HEK293 (cell line): Measurements from ENCODE around the gene RASSF9.

Experiments
- CTCF ChIA-PET: fragments of 350-600 bp; formaldehyde crosslinking; extraction: SDS; loops from one replicate; lab custom pipeline; 2021; ENCODE audit warnings: antibody characterized with exemption; lab: Yijun Ruan, JAX
- POLR2A ChIA-PET: fragments of 300-600 bp; formaldehyde crosslinking; extraction: SDS; loops from one replicate; lab custom pipeline; 2020; ENCODE audit warnings: antibody characterized with exemption, inconsistent platforms; lab: Yijun Ruan, JAX
- H3K27ac ChIP-seq: fragments of 200-500 bp; sonication (Bioruptor generic); 2 replicates; pipeline ENCODE4 v1.5.1; 2014; ENCODE audit warnings: low read depth, low read length, control low read depth, inconsistent platforms; ENCODE audit errors: extremely low read depth
- H3K36me3 ChIP-seq, 2 experiments: fragments of 200-500 bp in 1 of 2; sonication (Bioruptor generic) in 1 of 2; 1 replicate in 1 of 2; 2 replicates in 1 of 2; pipeline ENCODE4 v1.5.1; 2014 to 2017; ENCODE audit warnings: inconsistent platforms in 2 of 2, low read length in 2 of 2; ENCODE audit not compliant: control insufficient read depth in 2 of 2, insufficient read depth in 1 of 2
- H3K4me1 ChIP-seq: fragments of 200-500 bp; sonication (Bioruptor generic); 2 replicates; pipeline ENCODE4 v1.5.1; 2014; ENCODE audit warnings: mild to moderate bottlenecking, low read length, inconsistent platforms; ENCODE audit not compliant: control insufficient read depth, insufficient read depth
- H3K4me3 ChIP-seq: 2 replicates; pipeline ENCODE4 v1.5.1; 2011; ENCODE audit warnings: low read depth, mild to moderate bottlenecking, control low read depth, low read length, moderate library complexity
- H3K9me3 ChIP-seq: fragments of 200-500 bp; sonication (Bioruptor generic); 2 replicates; pipeline ENCODE4 v1.5.1; 2014; ENCODE audit warnings: low read depth, low read length, inconsistent platforms; ENCODE audit not compliant: control insufficient read depth, insufficient read depth
- BCL11B ChIP-seq: fragments of 450-650 bp; formaldehyde crosslinking; IDR thresholded peaks from 2 replicates; pipeline ENCODE4 v1.5.1; 2016; ENCODE audit warnings: low read depth, missing biosample characterization, missing genetic modification characterization
- KLF1 ChIP-seq: fragments of 450-650 bp; formaldehyde crosslinking; IDR thresholded peaks from 2 replicates; pipeline ENCODE4 v1.5.1; 2016; ENCODE audit warnings: missing biosample characterization, missing genetic modification characterization
- PATZ1 ChIP-seq: fragments of 450-650 bp; formaldehyde crosslinking; IDR thresholded peaks from 2 replicates; pipeline ENCODE4 v1.5.1; 2016; ENCODE audit warnings: missing biosample characterization, missing genetic modification characterization
- SALL2 ChIP-seq: fragments of 450-650 bp; formaldehyde crosslinking; IDR thresholded peaks from 2 replicates; pipeline ENCODE4 v1.5.0; 2017; ENCODE audit warnings: missing biosample characterization, mild to moderate bottlenecking, missing genetic modification characterization, borderline replicate concordance
- TSHZ1 ChIP-seq: fragments of 450-650 bp; formaldehyde crosslinking; IDR thresholded peaks from 2 replicates; pipeline ENCODE4 v1.5.1; 2016; ENCODE audit warnings: missing biosample characterization, missing genetic modification characterization, borderline replicate concordance
- ZBTB6 ChIP-seq: fragments of 450-650 bp; formaldehyde crosslinking; IDR thresholded peaks from 2 replicates; pipeline ENCODE4 v1.5.1; 2017; ENCODE audit warnings: missing biosample characterization, missing genetic modification characterization
- ZFP69B ChIP-seq: fragments of 450-650 bp; formaldehyde crosslinking; IDR thresholded peaks from 2 replicates; pipeline ENCODE4 v1.5.1; 2016; ENCODE audit warnings: missing biosample characterization, missing genetic modification characterization
- ZNF292 ChIP-seq: fragments of 450-650 bp; formaldehyde crosslinking; IDR thresholded peaks from 2 replicates; pipeline ENCODE4 v1.5.1; 2016; ENCODE audit warnings: low read depth, missing biosample characterization, missing genetic modification characterization, borderline replicate concordance
- ZNF391 ChIP-seq: fragments of 450-650 bp; formaldehyde crosslinking; IDR thresholded peaks from 2 replicates; pipeline ENCODE4 v1.5.1; 2016; ENCODE audit warnings: low read depth, missing biosample characterization, missing genetic modification characterization, borderline replicate concordance
- ZNF416 ChIP-seq: fragments of 450-650 bp; formaldehyde crosslinking; IDR thresholded peaks from 2 replicates; pipeline ENCODE4 v1.5.1; 2016; ENCODE audit warnings: missing biosample characterization, missing genetic modification characterization
- ZNF837 ChIP-seq: fragments of 450-650 bp; formaldehyde crosslinking; IDR thresholded peaks from 2 replicates; pipeline ENCODE4 v1.5.1; 2016; ENCODE audit warnings: missing biosample characterization, missing genetic modification characterization
- TF ChIP-seq, protein P1 (sequence below): fragments of 450-650 bp; formaldehyde crosslinking; IDR thresholded peaks from 2 replicates; pipeline ENCODE4 v1.5.1; 2017; ENCODE audit warnings: missing biosample characterization, missing genetic modification characterization
- TF ChIP-seq, protein P2 (sequence below): fragments of 450-650 bp; formaldehyde crosslinking; IDR thresholded peaks from 2 replicates; pipeline ENCODE4 v1.5.1; 2016; ENCODE audit warnings: missing biosample characterization, missing genetic modification characterization, borderline replicate concordance

RASSF9 gene

DNA sequence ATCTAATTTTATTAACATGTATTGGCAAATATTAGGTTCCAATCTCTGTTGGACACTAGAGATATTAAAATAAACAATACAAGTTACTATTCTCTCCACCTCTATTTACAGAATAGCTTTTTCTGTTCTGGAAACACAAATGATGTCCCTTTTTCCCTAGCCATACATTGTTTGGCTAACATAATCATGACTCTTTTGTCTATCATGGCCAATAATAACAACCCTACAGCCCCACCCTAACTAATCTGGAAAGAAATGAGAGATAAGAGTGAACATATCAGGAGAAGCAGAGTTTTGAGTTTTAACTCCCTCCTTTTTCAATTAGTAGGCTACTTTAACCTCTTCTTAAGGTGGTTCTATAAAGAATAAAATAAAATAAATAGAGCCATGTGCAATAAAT, 40.2 kb downstream of the RASSF9 start (continued):
- TF ChIP-seq ZNF391 (tag by site-specific recombination) (no peak), KLF1 (tag by site-specific recombination) (no peak), BCL11B (tag by site-specific recombination) (no peak), TSHZ1 (no peak)

- Histone ChIP-seq H3K36me3 (no peaks in the 10 kb centered on the region), H3K9me3 (no peaks in the 10 kb centered on the region), H3K4me3 (no peak overlapping the region), H3K27ac (no peak overlapping the region), H3K4me1 (peaks cover 4% of the 10 kb centered on the region; the same call in 1 of the 2 replicates)
- no peak for TF ChIP-seq ZNF292 (tag by site-specific recombination)
- TF ChIP-seq ZNF416, result no peak
- no peak for TF ChIP-seq ZNF837
- TF ChIP-seq ZFP69B, result no peak
- TF ChIP-seq SALL2 (tag by site-specific recombination), result no peak
- TF ChIP-seq PATZ1, result no peak
- TF ChIP-seq, protein P1, sequence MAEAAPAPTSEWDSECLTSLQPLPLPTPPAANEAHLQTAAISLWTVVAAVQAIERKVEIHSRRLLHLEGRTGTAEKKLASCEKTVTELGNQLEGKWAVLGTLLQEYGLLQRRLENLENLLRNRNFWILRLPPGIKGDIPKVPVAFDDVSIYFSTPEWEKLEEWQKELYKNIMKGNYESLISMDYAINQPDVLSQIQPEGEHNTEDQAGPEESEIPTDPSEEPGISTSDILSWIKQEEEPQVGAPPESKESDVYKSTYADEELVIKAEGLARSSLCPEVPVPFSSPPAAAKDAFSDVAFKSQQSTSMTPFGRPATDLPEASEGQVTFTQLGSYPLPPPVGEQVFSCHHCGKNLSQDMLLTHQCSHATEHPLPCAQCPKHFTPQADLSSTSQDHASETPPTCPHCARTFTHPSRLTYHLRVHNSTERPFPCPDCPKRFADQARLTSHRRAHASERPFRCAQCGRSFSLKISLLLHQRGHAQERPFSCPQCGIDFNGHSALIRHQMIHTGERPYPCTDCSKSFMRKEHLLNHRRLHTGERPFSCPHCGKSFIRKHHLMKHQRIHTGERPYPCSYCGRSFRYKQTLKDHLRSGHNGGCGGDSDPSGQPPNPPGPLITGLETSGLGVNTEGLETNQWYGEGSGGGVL, result no peak
- TF ChIP-seq ZBTB6 (tag by site-specific recombination), result no peak
- TF ChIP-seq, protein P2, sequence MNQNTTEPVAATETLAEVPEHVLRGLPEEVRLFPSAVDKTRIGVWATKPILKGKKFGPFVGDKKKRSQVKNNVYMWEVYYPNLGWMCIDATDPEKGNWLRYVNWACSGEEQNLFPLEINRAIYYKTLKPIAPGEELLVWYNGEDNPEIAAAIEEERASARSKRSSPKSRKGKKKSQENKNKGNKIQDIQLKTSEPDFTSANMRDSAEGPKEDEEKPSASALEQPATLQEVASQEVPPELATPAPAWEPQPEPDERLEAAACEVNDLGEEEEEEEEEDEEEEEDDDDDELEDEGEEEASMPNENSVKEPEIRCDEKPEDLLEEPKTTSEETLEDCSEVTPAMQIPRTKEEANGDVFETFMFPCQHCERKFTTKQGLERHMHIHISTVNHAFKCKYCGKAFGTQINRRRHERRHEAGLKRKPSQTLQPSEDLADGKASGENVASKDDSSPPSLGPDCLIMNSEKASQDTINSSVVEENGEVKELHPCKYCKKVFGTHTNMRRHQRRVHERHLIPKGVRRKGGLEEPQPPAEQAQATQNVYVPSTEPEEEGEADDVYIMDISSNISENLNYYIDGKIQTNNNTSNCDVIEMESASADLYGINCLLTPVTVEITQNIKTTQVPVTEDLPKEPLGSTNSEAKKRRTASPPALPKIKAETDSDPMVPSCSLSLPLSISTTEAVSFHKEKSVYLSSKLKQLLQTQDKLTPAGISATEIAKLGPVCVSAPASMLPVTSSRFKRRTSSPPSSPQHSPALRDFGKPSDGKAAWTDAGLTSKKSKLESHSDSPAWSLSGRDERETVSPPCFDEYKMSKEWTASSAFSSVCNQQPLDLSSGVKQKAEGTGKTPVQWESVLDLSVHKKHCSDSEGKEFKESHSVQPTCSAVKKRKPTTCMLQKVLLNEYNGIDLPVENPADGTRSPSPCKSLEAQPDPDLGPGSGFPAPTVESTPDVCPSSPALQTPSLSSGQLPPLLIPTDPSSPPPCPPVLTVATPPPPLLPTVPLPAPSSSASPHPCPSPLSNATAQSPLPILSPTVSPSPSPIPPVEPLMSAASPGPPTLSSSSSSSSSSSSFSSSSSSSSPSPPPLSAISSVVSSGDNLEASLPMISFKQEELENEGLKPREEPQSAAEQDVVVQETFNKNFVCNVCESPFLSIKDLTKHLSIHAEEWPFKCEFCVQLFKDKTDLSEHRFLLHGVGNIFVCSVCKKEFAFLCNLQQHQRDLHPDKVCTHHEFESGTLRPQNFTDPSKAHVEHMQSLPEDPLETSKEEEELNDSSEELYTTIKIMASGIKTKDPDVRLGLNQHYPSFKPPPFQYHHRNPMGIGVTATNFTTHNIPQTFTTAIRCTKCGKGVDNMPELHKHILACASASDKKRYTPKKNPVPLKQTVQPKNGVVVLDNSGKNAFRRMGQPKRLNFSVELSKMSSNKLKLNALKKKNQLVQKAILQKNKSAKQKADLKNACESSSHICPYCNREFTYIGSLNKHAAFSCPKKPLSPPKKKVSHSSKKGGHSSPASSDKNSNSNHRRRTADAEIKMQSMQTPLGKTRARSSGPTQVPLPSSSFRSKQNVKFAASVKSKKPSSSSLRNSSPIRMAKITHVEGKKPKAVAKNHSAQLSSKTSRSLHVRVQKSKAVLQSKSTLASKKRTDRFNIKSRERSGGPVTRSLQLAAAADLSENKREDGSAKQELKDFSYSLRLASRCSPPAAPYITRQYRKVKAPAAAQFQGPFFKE (tag by site-specific recombination), result no peak
- ChIA-PET POLR2A (no interaction called here), CTCF (interaction anchor here (0.6 to 4.2 kb wide), 2 partner anchors 72 to 1597 kb away, joined by 6 to 11 read pairs; no protein-coding TSS in a partner anchor)
These were observed 41.7 kb downstream of the RASSF9 start for GRCh38 chr12:85794531-85794930.
